IMR-90 (cell line): Measurements from ENCODE around the gene GGA2.

Source experiments
- CTCF ChIP-seq: conservative IDR thresholded peaks from 2 replicates; pipeline ENCODE4 v1.5.1; 2012; ENCODE audit warnings: mild to moderate bottlenecking, low read depth, low read length, improper control_type of control experiment
- MAFK ChIP-seq: IDR thresholded peaks from 2 replicates; pipeline ENCODE4 v1.6.1; 2012; ENCODE audit warnings: low read depth, low read length, improper control_type of control experiment
- POLR2A ChIP-seq: IDR thresholded peaks from 2 replicates; pipeline ENCODE4 v1.6.1; 2012; ENCODE audit warnings: mild to moderate bottlenecking, low read depth, low read length
- RFX5 ChIP-seq: IDR thresholded peaks from 2 replicates; pipeline ENCODE4 v1.8.0; 2012; ENCODE audit warnings: low read depth, mild to moderate bottlenecking, low read length, moderate library complexity
- USF2 ChIP-seq: fragments of 150-350 bp; IDR thresholded peaks from 2 replicates; pipeline ENCODE4 v1.6.1; 2017; ENCODE audit warnings: mild to moderate bottlenecking, antibody characterized with exemption, low read length, low read depth

DNA sequence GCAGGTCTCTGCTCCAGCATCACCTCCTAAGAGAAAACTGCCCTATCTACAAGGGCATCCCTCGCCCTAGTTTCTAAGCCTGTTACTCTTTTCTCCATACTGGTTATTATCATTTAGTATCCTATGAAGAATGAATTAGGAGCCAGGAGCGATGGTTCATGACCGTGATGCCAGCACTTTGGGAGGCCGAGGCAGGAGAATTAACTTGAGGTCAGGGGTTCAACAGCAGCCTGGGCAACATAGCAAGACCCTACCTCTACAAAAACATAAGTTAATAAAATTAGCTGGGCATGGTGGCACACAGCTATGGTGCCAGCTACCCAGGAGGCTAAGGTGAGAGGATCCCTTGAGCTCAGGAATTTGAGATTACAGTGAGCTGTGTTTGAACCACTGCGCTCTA lies 39.6 kb upstream of the GGA2 start:
- TF ChIP-seq CTCF, result no peak
- TF ChIP-seq POLR2A, result no peak
- no peak for TF ChIP-seq USF2
- TF ChIP-seq RFX5, result no peak
- TF ChIP-seq MAFK, result no peak
